CD4-positive, alpha-beta T cell treated with Interleukin-21 for 1 hour (primary cell): ENCODE measurements around the gene C1GALT1.
"Not testable (repeated sequence)": the region's sequence is repeated elsewhere in the genome, so short reads cannot be mapped to it uniquely, and the experiment has no call there.

Experiments
- DNase-seq: peaks from one replicate; pipeline ENCODE4 v3.0.0-alpha.2; 2020

The C1GALT1 gene

DNA sequence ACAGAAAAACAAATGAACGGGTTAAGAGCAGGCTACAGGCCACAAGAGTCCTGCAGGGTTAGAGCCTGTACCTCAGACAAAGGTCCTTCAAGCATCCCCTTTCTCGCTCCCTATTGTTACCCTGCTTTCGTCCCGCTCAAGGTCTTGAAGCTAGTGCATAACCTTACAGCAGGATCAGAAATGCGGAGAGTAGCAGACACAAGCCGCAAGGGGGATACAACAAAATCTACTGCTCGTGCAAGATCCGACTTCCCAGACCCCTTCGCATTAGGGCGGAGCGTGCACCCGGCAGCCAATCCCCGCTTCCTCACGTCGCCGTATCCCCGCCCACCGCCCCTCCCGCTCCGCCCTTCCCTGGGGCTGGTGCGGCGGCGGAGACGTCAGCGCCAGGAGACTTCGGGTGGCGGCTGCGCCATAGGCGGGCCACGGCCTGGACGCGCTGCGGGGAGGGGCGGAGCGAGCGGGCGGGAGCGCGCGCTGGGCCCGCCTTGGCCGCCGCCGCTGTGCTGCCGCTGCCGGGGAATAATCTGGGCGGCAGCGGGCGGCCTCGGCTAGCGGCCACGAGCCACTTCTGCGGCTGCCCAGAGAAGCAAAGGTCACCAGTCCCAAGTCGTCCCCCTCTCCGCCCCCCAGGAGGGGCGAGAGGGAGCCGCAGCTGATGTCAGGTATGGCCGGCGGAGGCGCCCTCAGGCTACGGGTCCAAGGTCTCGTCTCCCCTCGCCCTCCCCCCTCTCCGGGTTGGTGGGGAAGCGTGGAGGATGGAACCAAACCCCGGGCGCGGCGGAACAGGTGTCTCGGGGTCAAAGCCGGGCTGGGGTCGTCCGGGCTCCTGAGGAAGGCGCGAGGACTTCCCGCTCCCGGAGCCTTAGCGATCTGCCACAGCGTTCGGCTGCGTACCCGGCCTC, at the start of gene C1GALT1:
Gene C1GALT1 (plus strand): TSS at position 389 of the 905 bp plus-strand sequence. CDS start 51,776 bp downstream, outside the sequence.
- DNase-seq = peak; percentile 97

DNA sequence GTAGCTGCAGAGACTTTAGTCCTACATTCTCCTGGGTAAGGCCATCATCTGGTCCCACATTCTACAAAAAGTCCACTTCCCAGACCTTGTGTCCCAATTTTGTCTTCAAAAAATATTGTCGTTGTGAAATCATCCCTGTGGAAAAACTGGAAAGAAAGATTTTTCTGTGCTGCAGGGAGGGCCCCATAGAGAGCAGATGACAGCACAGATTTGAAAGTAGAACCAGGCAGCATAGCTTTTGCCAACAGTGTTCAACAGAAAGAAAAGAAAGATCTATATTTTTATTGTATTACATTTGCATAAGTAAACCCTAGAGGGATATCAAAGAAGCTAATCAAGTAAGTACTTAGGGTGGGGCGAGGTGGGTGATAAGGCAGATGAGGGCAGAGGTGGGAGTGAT, 48.3 kb upstream of the C1GALT1 start:
- DNase-seq = no peak

GRCh38 chr7:7135074-7135473, 47.3 kb upstream of the C1GALT1 start:
- DNase-seq = no peak

DNA sequence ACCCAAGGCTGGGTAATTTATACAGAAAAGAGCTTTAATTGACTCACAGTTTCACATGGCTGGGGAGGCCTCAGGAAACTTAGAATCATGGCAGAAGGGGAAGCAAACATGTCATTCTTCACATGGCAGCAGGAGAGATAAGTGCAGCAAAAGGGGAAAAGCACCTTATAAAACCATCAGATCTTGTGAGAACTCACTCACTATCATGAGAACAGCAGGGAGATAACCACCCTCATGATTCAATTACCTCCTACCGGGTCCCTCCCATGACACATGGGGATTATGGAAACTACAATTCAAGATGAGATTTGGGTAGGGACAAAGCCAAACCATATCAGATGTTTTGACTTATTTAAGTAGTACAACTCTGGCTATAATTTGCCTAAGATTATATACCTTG, 46.4 kb upstream of the C1GALT1 start:
- not testable (repeated sequence) for DNase-seq

GRCh38 chr7:7136466-7137381, 45.6 kb upstream of the C1GALT1 start:
- DNase-seq = no peak

DNA sequence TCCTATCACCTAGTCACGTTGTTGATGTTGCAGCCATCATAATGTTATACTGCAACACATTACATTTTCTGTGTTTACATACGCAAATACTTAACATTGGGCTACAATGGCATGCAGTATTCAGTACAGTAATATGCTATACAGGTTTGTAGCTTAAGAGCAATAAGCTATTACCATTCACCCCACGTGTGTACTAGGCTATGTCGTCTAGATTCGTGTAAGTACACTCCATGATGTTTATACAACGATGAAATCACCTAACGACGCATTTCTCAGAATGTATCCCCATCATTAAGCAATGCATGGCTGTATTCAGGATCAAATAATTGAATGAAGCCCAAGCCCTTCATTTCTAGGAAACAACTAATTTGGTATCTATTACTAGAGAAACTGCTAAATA, 43.4 kb upstream of the C1GALT1 start:
- no peak for DNase-seq

GRCh38 chr7:7143404-7143803, 38.9 kb upstream of the C1GALT1 start:
- DNase-seq = not testable (repeated sequence)

GRCh38 chr7:7145151-7145550, 37.2 kb upstream of the C1GALT1 start:
- not testable (repeated sequence) for DNase-seq

GRCh38 chr7:7146837-7147236, 35.5 kb upstream of the C1GALT1 start:
- DNase-seq = no peak

GRCh38 chr7:7148798-7149481, 33.4 kb upstream of the C1GALT1 start:
- DNase-seq = no peak

- DNase-seq = no peak
Measured at GRCh38 chr7:7151285-7151684, 31.1 kb upstream of the C1GALT1 start.

- DNase-seq = no peak
Measured at GRCh38 chr7:7151865-7152264, 30.5 kb upstream of the C1GALT1 start.

DNA sequence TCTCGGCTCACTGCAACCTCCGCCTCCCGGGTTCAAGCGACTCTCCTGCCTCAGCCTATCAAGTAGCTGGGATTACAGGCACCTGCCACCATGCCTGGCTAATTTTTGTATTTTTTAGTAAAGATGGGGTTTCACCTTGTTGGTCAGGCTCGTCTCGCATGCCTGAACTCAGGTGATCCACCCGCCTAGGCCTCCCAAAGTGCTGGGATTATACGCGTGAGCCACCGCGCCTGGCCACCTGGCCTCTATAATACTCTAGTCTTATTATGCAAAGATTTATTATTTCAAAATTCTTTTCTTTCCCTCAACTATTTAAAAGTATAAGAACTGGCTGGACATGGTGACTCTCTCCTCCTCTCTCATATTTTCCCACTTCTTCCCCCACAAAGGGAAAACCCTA, 30.0 kb upstream of the C1GALT1 start:
- no peak for DNase-seq

- not testable (repeated sequence) for DNase-seq
Measured at GRCh38 chr7:7154355-7154754, 28.0 kb upstream of the C1GALT1 start.

- peak; percentile 13 for DNase-seq
Measured at GRCh38 chr7:7156663-7157062, 25.7 kb upstream of the C1GALT1 start.

DNA sequence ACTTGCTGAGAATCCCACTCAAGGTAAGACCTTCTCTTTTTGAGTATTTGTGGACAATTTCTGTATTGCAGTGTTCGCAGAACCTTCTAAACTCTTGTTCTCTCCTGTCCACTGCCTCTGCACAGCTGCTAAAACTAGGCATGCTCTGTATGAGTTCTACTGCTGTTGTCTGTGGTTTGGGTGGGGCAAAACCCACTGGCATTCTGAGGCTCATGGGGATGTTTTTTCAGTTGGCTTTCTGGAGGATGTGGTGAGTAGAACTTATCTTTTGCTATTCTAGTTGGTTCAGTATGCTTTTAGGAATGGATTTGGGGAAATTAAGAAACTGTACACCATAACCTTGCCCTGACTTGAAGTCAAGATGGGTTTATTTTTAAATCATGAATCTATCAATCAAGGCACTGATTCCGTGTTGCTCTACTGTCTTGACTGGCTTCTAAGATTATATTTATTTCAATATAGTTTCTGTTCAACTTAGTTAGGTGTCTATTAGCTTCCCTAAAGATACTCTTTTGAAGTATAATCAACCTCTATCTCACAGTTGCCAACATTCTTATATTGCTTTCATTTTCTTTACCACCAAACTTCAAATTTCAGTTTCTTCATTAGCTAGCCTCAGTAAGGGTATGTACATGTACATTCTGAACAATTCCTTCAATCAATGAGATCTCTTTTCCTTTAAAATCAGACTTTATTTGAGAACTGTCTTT, 25.0 kb upstream of the C1GALT1 start:
- peak; percentile 77 for DNase-seq

DNA sequence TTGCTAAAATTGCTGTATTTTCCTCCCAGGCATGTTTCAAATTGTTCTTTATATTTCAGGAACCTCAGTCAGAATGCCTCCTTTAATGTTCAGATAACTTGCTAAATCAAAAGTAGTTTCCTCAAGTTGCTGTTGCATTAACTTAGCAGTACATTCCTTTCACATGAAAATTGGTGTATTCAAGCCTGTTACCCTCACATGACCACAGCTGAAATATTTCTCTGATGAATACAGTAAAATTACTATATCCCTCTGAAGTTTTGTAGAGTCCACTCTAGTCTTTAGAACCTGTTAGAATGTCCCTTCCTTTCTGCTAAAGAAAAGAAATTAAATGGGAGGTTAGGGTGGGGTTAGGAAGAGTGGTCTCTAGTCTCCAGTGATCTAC, 24.5 kb upstream of the C1GALT1 start:
- no peak for DNase-seq

DNA sequence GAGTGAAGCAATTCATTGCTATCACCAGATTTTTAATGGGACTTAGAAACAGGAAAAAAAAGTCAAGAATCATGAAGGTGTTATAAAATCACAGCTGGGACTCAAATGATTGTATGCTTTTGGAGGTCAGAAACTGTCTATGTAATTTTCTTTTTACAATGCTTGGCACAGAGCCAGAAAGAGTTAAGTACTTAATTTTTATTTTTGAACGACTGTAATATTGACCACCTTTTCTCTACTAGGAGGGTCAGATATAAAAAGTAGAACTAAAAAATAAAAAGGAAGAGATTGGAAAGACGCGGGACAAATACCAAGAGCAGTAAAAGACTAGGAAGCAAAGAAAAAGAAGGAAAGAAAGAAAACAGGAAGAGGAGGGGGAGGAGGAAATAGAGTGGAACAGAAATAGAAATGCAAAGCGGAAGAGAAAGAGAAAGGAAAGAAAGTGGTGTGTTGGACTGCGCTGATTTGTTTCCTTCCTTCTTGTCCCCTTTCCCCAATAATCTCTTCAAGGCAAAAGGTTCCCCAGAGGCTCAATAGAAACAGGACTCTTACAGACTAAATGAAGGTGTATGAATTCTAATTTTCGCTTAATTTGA, 23.2 kb upstream of the C1GALT1 start:
- no peak for DNase-seq

- no peak for DNase-seq
Measured at GRCh38 chr7:7164591-7164990, 17.8 kb upstream of the C1GALT1 start.

DNA sequence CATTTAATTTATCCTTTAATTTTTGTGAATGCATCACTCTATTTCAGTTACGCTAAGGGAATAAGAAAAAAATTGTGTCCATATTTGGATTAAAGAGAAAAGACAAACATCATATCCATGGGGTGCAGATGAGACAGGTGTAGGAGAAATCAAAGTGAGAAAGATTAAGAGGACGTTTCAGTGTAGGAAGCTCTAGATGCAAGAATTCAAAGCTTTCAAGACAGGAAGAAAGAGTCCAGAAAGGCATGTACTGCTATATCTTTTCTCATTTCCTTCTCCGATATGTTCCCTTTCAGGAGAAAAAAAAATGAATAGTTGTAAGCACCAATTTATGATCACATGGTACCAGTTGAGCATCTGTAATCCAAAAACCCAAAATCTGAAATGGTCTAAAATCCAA, 17.0 kb upstream of the C1GALT1 start:
- DNase-seq = no peak

DNA sequence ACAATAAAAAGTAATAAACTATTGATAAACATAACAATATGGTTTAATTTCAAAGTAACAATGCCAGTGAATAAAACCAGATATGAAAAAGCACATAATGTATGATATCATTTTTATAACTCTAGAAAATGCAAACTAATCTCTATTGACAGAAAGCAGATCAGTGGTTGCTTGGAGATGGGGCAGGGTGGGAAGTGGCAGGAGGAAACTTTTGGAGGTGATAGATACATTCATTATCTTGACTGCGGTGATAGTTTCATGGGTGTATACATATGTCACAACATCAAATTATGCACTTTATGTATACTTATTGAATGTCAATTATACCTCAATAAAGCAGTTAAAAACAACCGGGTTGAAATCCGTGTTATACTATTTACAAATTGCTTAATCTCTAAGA, 16.0 kb upstream of the C1GALT1 start:
- no peak for DNase-seq

- DNase-seq = no peak
Measured at GRCh38 chr7:7169296-7169695, 13.0 kb upstream of the C1GALT1 start.
